ENCODE data around the gene PAX5. TPM values are rescaled to one million over a fixed set of nuclear protein-coding genes. Genes with fewer than 3 reads are reported as not detected.

The PAX5 gene
- total RNA-seq, 4 donors from 2014 or later: not detected

GRCh38 chr9:36911601-36912412 is 122.3 kb downstream of the PAX5 start:
- WGBS, 2 donors: 54% methylated on average over 12 of the region's 12 CpGs
- Histone ChIP-seq H3K27ac (no peak overlapping the region), H3K4me3 (no peak overlapping the region), H3K36me3 (no peaks in the 10 kb centered on the region), H3K4me1 (no peaks in the 10 kb centered on the region), H3K9me3 (peaks cover 0 to 6% (median 1%) of the 10 kb centered on the region in 4 donors), H3K27me3 (peaks cover 0 to 40% of the 10 kb centered on the region in 2 donors)
- TF ChIP-seq EP300 (IDR thresholded peaks at IDR 0.05): no peak
- no peak for TF ChIP-seq CTCF (IDR thresholded peaks at IDR 0.05)
- no peak for TF ChIP-seq POLR2A (IDR thresholded peaks at IDR 0.05)
- no peak for DNase-seq (ENCODE audit: low spot score in 2 of 2)

GRCh38 chr9:36911037-36911436 is 123.0 kb downstream of the PAX5 start:
- Histone ChIP-seq H3K36me3 (no peaks in the 10 kb centered on the region), H3K27ac (no peak overlapping the region), H3K27me3 (peaks cover 0 to 48% of the 10 kb centered on the region in 2 donors), H3K4me1 (no peaks in the 10 kb centered on the region), H3K9me3 (peaks cover 0 to 5% (median 1%) of the 10 kb centered on the region in 4 donors), H3K4me3 (no peak overlapping the region)
- TF ChIP-seq CTCF (IDR thresholded peaks at IDR 0.05) (no peak), POLR2A (IDR thresholded peaks at IDR 0.05) (no peak), EP300 (IDR thresholded peaks at IDR 0.05) (no peak)
- WGBS, 2 donors: 54 to 67% methylated on average over 6 of the region's 6 CpGs
- no peak for DNase-seq (ENCODE audit: low spot score in 2 of 2)

- no peak for DNase-seq (ENCODE audit: low spot score in 2 of 2)
- TF ChIP-seq EP300 (IDR thresholded peaks at IDR 0.05) (no peak), CTCF (IDR thresholded peaks at IDR 0.05) (no peak), POLR2A (IDR thresholded peaks at IDR 0.05) (no peak)
- Histone ChIP-seq H3K9me3 (no peaks in the 10 kb centered on the region), H3K27ac (no peak overlapping the region), H3K36me3 (no peaks in the 10 kb centered on the region), H3K27me3 (peaks cover 0 to 39% of the 10 kb centered on the region in 2 donors), H3K4me1 (no peaks in the 10 kb centered on the region), H3K4me3 (no peak overlapping the region)
- 50 to 55% methylated on average over 6 of the region's 6 CpGs for WGBS, 2 donors
These were observed 127.6 kb downstream of the PAX5 start for GRCh38 chr9:36906492-36906891.

GRCh38 chr9:36905101-36906066 is 128.7 kb downstream of the PAX5 start:
- H3K36me3 ChIP-seq: no peaks in the 10 kb centered on the region
- 68 to 73% methylated on average over 10 of the region's 10 CpGs for WGBS, 2 donors
- H3K4me1 ChIP-seq: no peaks in the 10 kb centered on the region
- no peak overlapping the region for H3K27ac ChIP-seq
- peaks cover 0 to 34% of the 10 kb centered on the region in 2 donors for H3K27me3 ChIP-seq
- no peak overlapping the region for H3K4me3 ChIP-seq
- no peak for TF ChIP-seq EP300 (IDR thresholded peaks at IDR 0.05)
- TF ChIP-seq CTCF (IDR thresholded peaks at IDR 0.05): no peak
- no peak for TF ChIP-seq POLR2A (IDR thresholded peaks at IDR 0.05)
- DNase-seq (ENCODE audit: low spot score in 2 of 2): no peak
- no peaks in the 10 kb centered on the region for H3K9me3 ChIP-seq
